Head of caudate nucleus (tissue), 42 donors: ENCODE results near the gene FNDC8.
"Not testable (repeated sequence)": the region's sequence is repeated elsewhere in the genome, so short reads cannot be mapped to it uniquely, and the experiment has no call there.

Source experiments
- DNase-seq, 42 donors: peaks; one replicate each; pipeline versions ENCODE4 v3.0.0 to v3.0.0-alpha.2; 2020 to 2021; ENCODE audit warnings: mixed read lengths in 7 of 42
- intact Hi-C: fragments of 100-400 bp; cut with DNase I; formaldehyde crosslinking; loops from one replicate; pipeline ENCODE4 v1.15.0; 2022

FNDC8 gene

GRCh38 chr17:35089586-35090296, 31.7 kb upstream of the FNDC8 start:
- intact Hi-C loops = loop anchor here (5.0 kb wide), 2 partner anchors 92 to 107 kb away; partner anchors contain the start of gene LIG3
- DNase-seq = peak in 9 of 42 donors; percentile 10 to 51 (median 19)

- intact Hi-C loops, DNase-seq: not testable (repeated sequence)
These were observed 30.7 kb upstream of the FNDC8 start for GRCh38 chr17:35090707-35091106.

- intact Hi-C loops = no loop called here
- no peak for DNase-seq
These were observed 26.5 kb upstream of the FNDC8 start for GRCh38 chr17:35094902-35095301.

GRCh38 chr17:35095741-35096140, 25.7 kb upstream of the FNDC8 start:
- intact Hi-C loops = no loop called here
- DNase-seq = no peak

GRCh38 chr17:35097776-35098175, 23.6 kb upstream of the FNDC8 start:
- intact Hi-C loops = no loop called here

GRCh38 chr17:35099908-35100307, 21.5 kb upstream of the FNDC8 start:
- no peak for DNase-seq
- intact Hi-C loops = no loop called here

More at GRCh38 chr17:35097776-35098175, 23.6 kb upstream of the FNDC8 start:
- peak in 2 of 42 donors; percentile 18 to 25 for DNase-seq

- no peak for DNase-seq
- intact Hi-C loops = no loop called here
These were observed 20.4 kb upstream of the FNDC8 start for GRCh38 chr17:35101036-35101435.

GRCh38 chr17:35101725-35102124, 19.7 kb upstream of the FNDC8 start:
- DNase-seq = no peak
- intact Hi-C loops = no loop called here

- no peak for DNase-seq
- intact Hi-C loops = no loop called here
These were observed 18.1 kb upstream of the FNDC8 start for GRCh38 chr17:35103271-35103670.

GRCh38 chr17:35104844-35105450, 16.5 kb upstream of the FNDC8 start:
- intact Hi-C loops = no loop called here
- no peak for DNase-seq

GRCh38 chr17:35110791-35111190, 10.6 kb upstream of the FNDC8 start:
- DNase-seq, intact Hi-C loops: not testable (repeated sequence)

GRCh38 chr17:35116845-35117244, 4.6 kb upstream of the FNDC8 start:
- intact Hi-C loops = loop anchor here (5.0 kb wide), 3 partner anchors 115 to 700 kb away; no protein-coding TSS in a partner anchor
- DNase-seq = no peak

GRCh38 chr17:35117984-35118383, 3.4 kb upstream of the FNDC8 start:
- peak in 3 of 42 donors; percentile 14 to 19 (median 17) for DNase-seq
- intact Hi-C loops = loop anchor here (5.0 kb wide), 3 partner anchors 116 to 701 kb away; no protein-coding TSS in a partner anchor

GRCh38 chr17:35119370-35120165, 1.8 kb upstream of the FNDC8 start, which contains the start of gene RAD51D:
RAD51D (minus strand) TSS chr17:35119860; CDS start chr17:35119613, 247 bp downstream.
- intact Hi-C loops = loop anchor here (5.0 kb wide), 3 partner anchors 117 to 702 kb away; no protein-coding TSS in a partner anchor
- peak; percentile 32 to 87 (median 74) for DNase-seq

- no peak for DNase-seq
- intact Hi-C loops = no loop called here
These were observed 6.5 kb downstream of the FNDC8 start for GRCh38 chr17:35127751-35128514.

- no peak for DNase-seq
- intact Hi-C loops = no loop called here
These were observed 7.9 kb downstream of the FNDC8 start for GRCh38 chr17:35129154-35129972.

GRCh38 chr17:35129973-35130351, 8.5 kb downstream of the FNDC8 start:
- intact Hi-C loops = no loop called here
- DNase-seq = no peak

GRCh38 chr17:35130392-35130791, 9.0 kb downstream of the FNDC8 start:
- intact Hi-C loops = no loop called here
- no peak for DNase-seq
